HG03439 (cell line): ENCODE results near the gene LAMA4.
"Not testable (repeated sequence)": the region's sequence is repeated elsewhere in the genome, so short reads cannot be mapped to it uniquely, and the experiment has no call there.

Experiments used
- ATAC-seq: cut with Tn5 transposase; IDR thresholded peaks from one replicate; pipeline ENCODE4 v1.9.1; 2021; ENCODE audit warnings: mild to moderate bottlenecking, moderate library complexity; ENCODE audit not compliant: unreplicated experiment

LAMA4 gene

DNA sequence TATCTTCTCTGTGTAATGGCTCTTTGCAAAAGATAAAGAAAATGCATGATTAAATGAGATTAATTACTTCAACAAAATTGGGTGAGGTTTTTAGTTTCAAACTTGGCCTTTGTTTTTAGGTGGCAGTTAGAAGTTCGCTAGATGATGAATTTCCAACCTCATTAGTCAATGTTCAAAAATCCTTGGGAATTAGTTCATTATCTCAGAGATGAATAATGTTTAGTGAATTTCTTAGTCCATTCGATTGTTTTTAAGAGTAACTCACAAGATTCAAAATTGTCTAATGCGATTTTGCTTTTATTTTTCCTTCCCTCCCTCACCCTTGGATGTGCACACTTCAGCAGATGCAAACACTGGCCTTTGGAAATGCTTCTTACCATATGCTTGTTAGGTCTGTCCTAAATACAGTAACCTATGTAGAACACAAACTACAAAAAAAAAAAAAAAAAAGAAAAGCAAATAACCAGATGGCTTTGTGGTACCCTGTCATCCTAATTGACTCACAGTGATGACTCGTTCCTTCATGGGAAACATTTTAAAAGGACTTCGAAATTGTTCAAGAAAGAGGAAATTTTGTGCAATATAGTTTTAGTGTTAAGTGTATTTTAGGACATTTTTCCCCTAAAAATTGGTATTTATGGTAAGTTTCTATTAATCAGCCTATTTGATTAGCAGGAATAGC lies 100.3 kb downstream of the LAMA4 start:
- ATAC-seq = no peak

GRCh38 chr6:112150363-112150762 lies 104.0 kb downstream of the LAMA4 start:
- ATAC-seq = no peak

GRCh38 chr6:112149719-112150263 lies 104.6 kb downstream of the LAMA4 start:
- no peak for ATAC-seq

GRCh38 chr6:112149236-112149635 lies 105.1 kb downstream of the LAMA4 start:
- ATAC-seq = no peak

DNA sequence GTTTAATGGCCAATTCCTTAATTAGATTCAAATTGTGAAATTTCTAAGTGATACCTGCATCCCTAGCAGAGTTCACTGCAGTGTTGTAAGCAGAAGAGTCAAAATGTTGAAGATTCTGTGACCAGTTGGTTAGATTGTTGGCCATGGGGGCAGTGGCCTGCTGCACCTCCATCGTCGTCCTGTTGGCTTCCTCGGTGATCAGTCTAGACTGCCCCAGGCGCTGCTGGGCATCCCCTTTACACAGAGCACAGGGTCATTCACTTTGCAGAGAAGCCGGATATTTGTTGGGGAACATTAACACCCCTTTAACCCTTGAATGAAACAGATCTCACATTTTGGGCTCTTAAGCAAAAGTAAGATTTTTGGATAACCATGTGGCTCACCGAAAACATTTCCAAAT lies 106.3 kb downstream of the LAMA4 start:
- no peak for ATAC-seq

GRCh38 chr6:112145080-112145573 lies 109.2 kb downstream of the LAMA4 start:
- ATAC-seq = no peak

DNA sequence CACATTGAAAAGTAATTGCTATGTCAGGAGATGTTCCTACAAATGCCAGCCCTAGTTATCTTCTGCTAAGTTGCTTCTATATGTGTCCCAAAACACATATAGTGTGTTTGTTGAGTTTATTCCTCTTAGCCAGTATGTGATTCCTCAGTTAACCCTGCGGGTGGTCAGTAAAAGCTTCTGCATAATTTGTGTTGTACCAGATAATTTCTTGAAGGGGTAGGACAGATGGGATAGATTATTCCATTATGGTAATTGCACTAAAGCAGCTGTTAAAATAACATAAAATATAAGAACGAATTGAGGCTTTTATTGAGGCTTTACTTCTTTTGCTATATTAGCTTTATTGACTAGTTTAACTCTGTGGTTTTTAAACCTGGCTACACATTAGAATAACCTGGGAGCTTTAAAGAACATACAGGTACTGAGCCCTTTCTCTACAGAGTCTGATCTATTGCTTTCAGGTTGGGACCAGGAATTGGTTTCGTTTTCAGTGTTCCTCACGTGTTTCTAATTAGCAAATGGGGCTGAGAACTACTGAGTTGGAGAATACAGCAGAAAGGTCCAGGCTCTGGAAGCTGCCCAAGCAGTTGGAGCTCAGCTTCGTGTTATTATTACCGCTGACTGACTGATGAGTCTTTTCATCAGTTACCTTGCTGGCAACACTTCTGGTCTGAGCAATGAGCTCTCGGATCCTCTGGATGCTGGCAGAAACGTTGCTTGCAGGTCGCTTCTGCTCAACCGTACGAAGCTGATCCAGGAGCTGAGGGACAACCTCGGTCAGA lies 110.0 kb downstream of the LAMA4 start:
- no peak for ATAC-seq

- ATAC-seq = no peak
Measured at GRCh38 chr6:112141707-112142106, 112.7 kb downstream of the LAMA4 start.

GRCh38 chr6:112139052-112139451 lies 115.3 kb downstream of the LAMA4 start:
- ATAC-seq = no peak

- no peak for ATAC-seq
Measured at GRCh38 chr6:112130878-112131277, 123.5 kb downstream of the LAMA4 start.

- no peak for ATAC-seq
Measured at GRCh38 chr6:112128208-112128607, 126.2 kb downstream of the LAMA4 start.

GRCh38 chr6:112123982-112124381 lies 130.4 kb downstream of the LAMA4 start:
- ATAC-seq = no peak

- ATAC-seq = no peak
Measured at GRCh38 chr6:112122756-112123155, 131.6 kb downstream of the LAMA4 start.

- ATAC-seq = no peak
Measured at GRCh38 chr6:112118034-112118433, 136.3 kb downstream of the LAMA4 start.

DNA sequence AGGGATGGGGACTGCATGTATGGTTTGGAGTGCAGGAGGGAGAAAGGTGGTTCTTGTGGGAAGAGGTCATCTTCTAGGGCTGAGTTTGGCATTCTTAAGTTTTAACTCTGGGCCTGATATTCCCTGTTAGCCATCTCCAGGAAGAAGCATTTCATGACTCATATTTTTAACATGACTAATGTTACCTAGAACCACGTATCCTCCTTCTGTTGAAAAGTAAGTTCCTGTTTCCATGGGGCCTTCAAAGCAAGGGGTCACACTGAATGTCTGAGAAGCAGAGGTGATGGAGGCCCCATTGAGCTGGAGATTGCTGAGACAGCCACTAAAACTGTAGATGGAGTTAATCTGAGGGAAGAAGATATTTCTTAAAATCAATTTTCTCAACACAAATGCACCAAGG lies 136.8 kb downstream of the LAMA4 start:
- ATAC-seq = no peak

DNA sequence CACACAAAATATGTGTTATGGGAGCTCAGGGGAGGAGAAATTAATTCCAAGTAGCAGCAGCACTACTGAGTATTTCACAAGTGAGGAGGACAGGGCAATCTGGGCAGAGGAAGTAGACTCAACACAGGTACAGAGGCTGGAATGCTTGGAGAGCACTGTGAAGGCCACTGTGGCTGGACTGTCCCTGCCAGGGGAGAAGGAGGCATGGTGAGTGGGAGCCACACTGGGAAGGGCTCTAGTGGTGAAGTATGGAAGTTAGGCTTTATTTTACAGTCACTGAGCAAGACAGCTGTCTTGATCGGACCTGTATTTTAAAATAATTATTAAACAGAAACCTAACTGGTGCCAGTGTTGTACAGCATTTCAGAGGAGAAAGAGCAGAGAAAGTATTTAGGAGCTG lies 138.1 kb downstream of the LAMA4 start:
- ATAC-seq = no peak

DNA sequence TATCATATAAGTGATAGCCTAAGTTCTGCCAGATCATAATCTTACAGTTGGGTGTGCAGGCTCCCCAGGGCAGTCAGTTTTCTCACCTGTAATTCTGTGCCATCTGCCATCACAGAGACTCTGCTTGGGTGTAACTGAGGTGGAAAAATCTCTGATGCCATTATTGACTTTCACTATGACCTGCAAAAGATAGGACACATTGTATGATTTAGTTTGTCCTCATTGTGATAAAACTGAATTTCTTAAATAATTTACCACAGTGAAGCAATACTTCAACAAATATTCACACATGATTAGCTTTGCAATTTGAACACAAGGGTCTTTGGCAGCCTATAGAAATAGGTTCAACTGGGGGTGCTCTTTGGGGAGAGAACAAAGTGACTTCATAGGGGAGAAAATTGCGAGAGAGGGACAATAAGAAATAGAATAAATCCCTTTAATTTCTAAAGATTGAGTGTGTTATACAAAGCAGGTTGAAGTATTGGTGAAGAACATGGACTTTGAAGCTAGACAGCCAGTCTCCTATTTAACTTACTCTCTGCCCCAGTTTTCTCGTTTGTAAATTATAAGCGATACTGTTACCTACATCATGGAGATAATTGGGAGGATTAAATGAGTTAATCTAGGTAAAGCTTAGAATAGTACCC lies 139.7 kb downstream of the LAMA4 start:
- no peak for ATAC-seq

DNA sequence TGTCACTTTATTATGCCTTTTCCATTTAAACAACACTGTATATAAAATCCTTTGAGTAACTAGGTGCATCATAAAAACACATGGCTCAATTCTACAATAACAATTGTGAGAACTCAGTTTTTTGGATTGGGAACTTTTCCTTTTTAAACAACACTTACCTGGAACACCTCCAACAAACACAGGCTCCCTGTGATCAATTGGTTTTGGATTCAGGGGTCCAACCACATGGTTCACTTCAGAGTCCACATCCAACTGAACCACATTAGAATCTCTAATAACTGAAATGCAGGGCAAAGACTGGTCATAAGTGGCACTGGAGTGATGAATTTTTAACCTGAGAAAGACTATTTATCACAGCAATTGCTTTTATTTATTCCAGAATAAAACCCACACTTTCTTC lies 140.4 kb downstream of the LAMA4 start:
- no peak for ATAC-seq

- ATAC-seq = no peak
Measured at GRCh38 chr6:112113431-112113830, 140.9 kb downstream of the LAMA4 start.

- no peak for ATAC-seq
Measured at GRCh38 chr6:112109262-112109661, 145.1 kb downstream of the LAMA4 start.

DNA sequence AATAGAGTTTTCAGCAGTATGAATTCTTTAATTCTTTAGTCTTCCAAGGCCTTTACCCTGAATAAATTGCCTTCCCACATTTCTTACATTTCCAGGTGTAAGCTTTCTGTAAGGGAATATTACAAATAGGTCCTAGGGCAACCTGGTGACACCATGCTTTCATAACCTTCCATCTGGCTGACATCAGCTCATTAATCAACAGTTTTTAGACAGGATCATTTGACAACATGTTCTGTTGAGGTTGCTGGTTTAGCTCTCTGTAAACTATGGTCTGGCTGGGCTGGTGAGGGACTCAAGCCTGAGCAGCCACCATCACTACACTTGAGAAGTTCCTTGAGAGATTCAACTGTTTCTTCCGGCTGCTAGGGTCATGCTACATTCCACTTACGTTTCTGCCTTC lies 147.8 kb downstream of the LAMA4 start:
- ATAC-seq = no peak

- ATAC-seq = not testable (repeated sequence)
Measured at GRCh38 chr6:112106026-112106425, 148.3 kb downstream of the LAMA4 start.
